Mesendoderm (in vitro differentiated cells): ENCODE results near the gene STXBP1.

Experiments
- DNase-seq: peaks from one replicate; pipeline ENCODE4 v3.0.0; 2013
- H2AK5ac ChIP-seq: 2 replicates; pipeline ENCODE4 v1.6.1; 2013; ENCODE audit warnings: low read length, inconsistent platforms
- H2BK120ac ChIP-seq: 2 replicates; pipeline ENCODE4 v1.6.1; 2013; ENCODE audit warnings: low read depth, mild to moderate bottlenecking, low read length, moderate library complexity, mixed read lengths
- H2BK15ac ChIP-seq: replicated peaks from 2 replicates; pipeline ENCODE4 v1.6.1; 2013; ENCODE audit warnings: low read depth, mild to moderate bottlenecking, moderate library complexity
- H2BK5ac ChIP-seq: 2 replicates; pipeline ENCODE4 v1.6.1; 2013; ENCODE audit warnings: low read length, inconsistent platforms
- H3K18ac ChIP-seq: 2 replicates; pipeline ENCODE4 v1.6.1; 2013; ENCODE audit warnings: mild to moderate bottlenecking, low read length, mixed read lengths
- H3K23ac ChIP-seq: one replicate; pipeline ENCODE4 v1.6.1; 2013; ENCODE audit warnings: low read length
- H3K27ac ChIP-seq: 2 replicates; pipeline ENCODE4 v1.5.1; 2013; ENCODE audit warnings: low read depth, mild to moderate bottlenecking, inconsistent platforms, low read length, moderate library complexity
- H3K27me3 ChIP-seq: 2 replicates; pipeline ENCODE4 v1.6.1; 2013; ENCODE audit warnings: low read length, control low read depth, mild to moderate bottlenecking, inconsistent platforms; ENCODE audit not compliant: insufficient read depth, poor library complexity
- H3K36me3 ChIP-seq: 2 replicates; pipeline ENCODE4 v1.6.1; 2013; ENCODE audit warnings: low read length, inconsistent platforms; ENCODE audit not compliant: control insufficient read depth, insufficient read depth
- H3K4ac ChIP-seq: one replicate; pipeline ENCODE4 v1.6.1; 2013; ENCODE audit warnings: low read depth, mild to moderate bottlenecking, low read length, moderate library complexity
- H3K4me1 ChIP-seq: 2 replicates; pipeline ENCODE4 v1.6.1; 2013; ENCODE audit warnings: low read depth, low read length, inconsistent platforms; ENCODE audit not compliant: control insufficient read depth
- H3K4me2 ChIP-seq: 2 replicates; pipeline ENCODE4 v1.6.1; 2013; ENCODE audit warnings: low read length
- H3K4me3 ChIP-seq: 2 replicates; pipeline ENCODE4 v1.5.1; 2013; ENCODE audit warnings: mild to moderate bottlenecking, low read length
- H3K56ac ChIP-seq: one replicate; pipeline ENCODE4 v1.6.1; 2013; ENCODE audit warnings: low read length
- H3K79me1 ChIP-seq: 2 replicates; pipeline ENCODE4 v1.6.1; 2013; ENCODE audit warnings: low read length, inconsistent platforms
- H3K79me2 ChIP-seq: 2 replicates; pipeline ENCODE4 v1.6.1; 2013; ENCODE audit warnings: mild to moderate bottlenecking, low read length; ENCODE audit not compliant: control insufficient read depth, insufficient read depth
- H3K9ac ChIP-seq: 2 replicates; pipeline ENCODE4 v1.6.1; 2013; ENCODE audit warnings: low read length, inconsistent platforms
- H4K5ac ChIP-seq: one replicate; pipeline ENCODE4 v1.6.1; 2013; ENCODE audit warnings: low read length
- H4K8ac ChIP-seq: one replicate; pipeline ENCODE4 v1.6.1; 2013; ENCODE audit warnings: low read depth, mild to moderate bottlenecking, control low read depth, low read length, moderate library complexity
- WGBS: extraction: QIAGEN DNeasy Blood & Tissue Kit; methylation state at CpG from one replicate; pipeline ENCODE4 v1.1.7; 2013; ENCODE audit warnings: low lambda C conversion rate, missing lambda C conversion rate; ENCODE audit not compliant: insufficient coverage; ENCODE audit errors: extremely low coverage; 5-methylcytosine and 5-hydroxymethylcytosine counted together

Gene STXBP1

DNA sequence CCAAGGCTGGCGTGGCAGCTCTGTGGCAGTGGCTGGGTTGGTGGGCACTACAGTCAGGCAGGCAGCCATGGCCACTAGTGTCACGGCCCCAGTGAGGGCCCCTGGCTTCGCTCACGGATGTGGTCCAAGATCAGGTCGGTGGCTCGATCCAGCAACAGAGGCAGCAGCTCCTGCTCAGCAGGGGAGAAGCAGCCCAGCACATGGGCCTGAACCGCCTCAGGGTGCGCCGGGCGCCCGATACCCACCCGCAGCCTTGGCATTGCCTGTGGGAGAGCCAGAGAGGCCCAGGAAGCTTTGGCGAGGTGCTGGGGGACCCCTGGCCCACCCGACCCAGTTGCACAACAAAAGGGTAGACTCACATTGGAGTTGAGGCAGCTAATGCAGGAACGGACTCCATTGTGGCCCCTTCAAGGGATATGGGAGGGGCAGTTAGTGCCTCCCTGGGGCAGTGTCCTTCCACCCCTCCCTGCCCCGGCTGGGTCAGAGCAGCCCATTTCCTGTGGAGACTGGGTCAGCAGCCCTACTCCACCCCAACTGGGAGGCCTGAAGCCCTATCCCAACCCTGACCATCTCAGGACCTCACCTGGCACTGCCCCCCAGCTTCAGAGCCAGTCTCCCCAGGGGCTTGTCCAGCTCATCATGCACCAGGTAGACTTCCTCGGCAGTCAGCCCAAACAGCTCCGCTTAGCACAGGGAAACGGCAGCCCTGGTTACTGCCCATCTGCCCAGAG is 102.1 kb downstream of the STXBP1 start:
- Histone ChIP-seq H3K56ac (no peak overlapping the region), H2BK15ac (no peak overlapping the region), H3K27ac (no peak overlapping the region), H2AK5ac (no peak overlapping the region), H3K18ac (no peak overlapping the region), H4K5ac (no peak overlapping the region), H3K4me2 (no peak overlapping the region), H3K79me1 (no peaks in the 10 kb centered on the region), H3K4ac (no peak overlapping the region), H3K79me2 (no peaks in the 10 kb centered on the region), H3K23ac (no peak overlapping the region), H3K4me3 (no peak overlapping the region), H4K8ac (no peak overlapping the region), H3K9ac (no peak overlapping the region), H3K27me3 (no peaks in the 10 kb centered on the region), H2BK120ac (no peak overlapping the region), H3K4me1 (no peaks in the 10 kb centered on the region), H3K36me3 (no peaks in the 10 kb centered on the region), H2BK5ac (no peak overlapping the region)
- no peak for DNase-seq
- WGBS = no CpG with 5 or more reads among the region's 19 CpGs

GRCh38 chr9:127714951-127715469 is 102.9 kb downstream of the STXBP1 start:
- Histone ChIP-seq H2BK5ac (no peak overlapping the region), H3K23ac (no peak overlapping the region), H3K4me1 (no peaks in the 10 kb centered on the region), H3K79me1 (no peaks in the 10 kb centered on the region), H3K18ac (no peak overlapping the region), H4K8ac (no peak overlapping the region), H2BK15ac (no peak overlapping the region), H3K36me3 (no peaks in the 10 kb centered on the region), H3K9ac (peak overlapping the region; percentile 78), H3K79me2 (no peaks in the 10 kb centered on the region), H2AK5ac (no peak overlapping the region), H2BK120ac (no peak overlapping the region), H3K56ac (peak overlapping the region; percentile 85), H3K27me3 (no peaks in the 10 kb centered on the region), H4K5ac (no peak overlapping the region), H3K4ac (no peak overlapping the region), H3K27ac (no peak overlapping the region), H3K4me3 (peak overlapping the region; percentile 79), H3K4me2 (peak overlapping the region; percentile 91)
- WGBS = no CpG with 5 or more reads among the region's 44 CpGs
- no peak for DNase-seq

DNA sequence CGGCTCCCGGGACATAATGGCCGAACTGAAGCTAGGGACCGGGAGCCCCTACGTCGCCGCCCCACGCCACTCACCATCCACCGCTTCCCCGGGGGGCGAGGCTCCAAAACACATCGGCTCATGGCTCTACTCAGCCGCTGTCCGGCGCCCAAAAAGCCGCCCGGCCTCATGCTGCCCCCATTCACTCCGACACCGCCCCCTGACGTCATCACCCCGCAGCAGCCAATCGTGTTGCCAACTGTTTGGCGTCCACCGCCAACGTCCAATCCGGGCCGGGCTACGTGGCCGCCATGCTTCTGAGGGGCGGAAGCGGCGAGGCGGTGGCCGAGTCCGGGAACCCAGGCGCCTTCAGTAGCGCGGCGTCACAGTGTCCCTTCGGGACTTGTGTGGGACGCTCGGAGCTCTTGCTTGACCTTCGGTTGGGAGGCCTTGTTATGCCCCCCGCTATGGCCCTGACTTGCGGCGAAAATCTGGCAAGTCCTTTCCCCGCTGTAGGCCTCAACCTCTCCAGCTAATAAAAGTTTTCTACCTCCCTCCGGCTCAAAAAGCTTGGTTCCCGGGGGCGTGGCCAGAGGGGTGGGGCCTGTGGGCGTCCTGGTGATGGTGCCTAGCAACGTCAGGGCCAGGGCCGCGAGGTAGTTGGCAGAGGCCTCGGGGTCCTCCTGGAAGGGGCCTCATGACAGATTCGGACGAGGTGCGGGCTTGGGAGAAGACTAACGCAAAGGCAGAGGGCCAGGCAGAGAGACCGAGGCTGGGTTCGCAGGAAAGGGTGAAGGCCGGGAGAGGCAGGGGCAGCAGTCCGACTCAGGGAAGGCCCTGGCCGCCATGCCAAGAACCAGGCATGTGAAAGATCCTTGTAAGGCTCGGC is 103.6 kb downstream of the STXBP1 start, which contains the start of the genes PTRH1 and TTC16:
Gene PTRH1, minus strand, starts transcription at position 194 of the 868 bp plus-strand sequence. Its CDS starts 24 bp downstream, at position 170.
Gene TTC16, plus strand, starts transcription at position 610 of the 868 bp plus-strand sequence. Its CDS starts 67 bp downstream, at position 677.
- no CpG with 5 or more reads among the region's 65 CpGs for WGBS
- no peak within 1 kb of the TSS for H3K27ac ChIP-seq
- H3K4me1 ChIP-seq = no peaks in the 10 kb centered on the region
- no peak within 1 kb of the TSS for H2AK5ac ChIP-seq
- no peak within 1 kb of the TSS for H2BK120ac ChIP-seq
- peak within 1 kb of the TSS; percentile 85 for H3K56ac ChIP-seq
- H3K79me2 ChIP-seq = no peaks in the 10 kb centered on the region
- no peak within 1 kb of the TSS for H2BK15ac ChIP-seq
- H2BK5ac ChIP-seq = no peak within 1 kb of the TSS
- no peak within 1 kb of the TSS for H3K18ac ChIP-seq
- no peaks in the 10 kb centered on the region for H3K36me3 ChIP-seq
- peak within 1 kb of the TSS; percentile 91 for H3K4me2 ChIP-seq
- H4K5ac ChIP-seq = no peak within 1 kb of the TSS
- H3K9ac ChIP-seq = peak within 1 kb of the TSS; percentile 78
- no peak within 1 kb of the TSS for H3K23ac ChIP-seq
- DNase-seq = peak; percentile 98
- no peak within 1 kb of the TSS for H4K8ac ChIP-seq
- no peaks in the 10 kb centered on the region for H3K79me1 ChIP-seq
- no peak within 1 kb of the TSS for H3K4ac ChIP-seq
- H3K4me3 ChIP-seq = peak within 1 kb of the TSS; percentile 79
- no peaks in the 10 kb centered on the region for H3K27me3 ChIP-seq

- H2BK120ac ChIP-seq = no peak overlapping the region
- no peak overlapping the region for H3K4ac ChIP-seq
- no peak overlapping the region for H3K56ac ChIP-seq
- DNase-seq = no peak
- H3K18ac ChIP-seq = no peak overlapping the region
- no peak overlapping the region for H2AK5ac ChIP-seq
- no peaks in the 10 kb centered on the region for H3K36me3 ChIP-seq
- no peak overlapping the region for H3K27ac ChIP-seq
- no peaks in the 10 kb centered on the region for H3K27me3 ChIP-seq
- no peak overlapping the region for H2BK15ac ChIP-seq
- no CpG with 5 or more reads among the region's 9 CpGs for WGBS
- no peaks in the 10 kb centered on the region for H3K79me1 ChIP-seq
- no peaks in the 10 kb centered on the region for H3K79me2 ChIP-seq
- H3K9ac ChIP-seq = no peak overlapping the region
- H3K23ac ChIP-seq = no peak overlapping the region
- no peak overlapping the region for H3K4me3 ChIP-seq
- no peak overlapping the region for H2BK5ac ChIP-seq
- no peak overlapping the region for H4K5ac ChIP-seq
- H3K4me1 ChIP-seq = no peaks in the 10 kb centered on the region
- no peak overlapping the region for H4K8ac ChIP-seq
- no peak overlapping the region for H3K4me2 ChIP-seq
Measured at GRCh38 chr9:127716412-127716811, 104.3 kb downstream of the STXBP1 start.

- H3K27me3 ChIP-seq = no peaks in the 10 kb centered on the region
- H2BK15ac ChIP-seq = no peak overlapping the region
- no peak overlapping the region for H3K9ac ChIP-seq
- DNase-seq = no peak
- no peak overlapping the region for H2AK5ac ChIP-seq
- no peak overlapping the region for H4K8ac ChIP-seq
- no peak overlapping the region for H4K5ac ChIP-seq
- H3K4me1 ChIP-seq = no peaks in the 10 kb centered on the region
- no peak overlapping the region for H3K18ac ChIP-seq
- H3K79me1 ChIP-seq = no peaks in the 10 kb centered on the region
- no peak overlapping the region for H3K4ac ChIP-seq
- H2BK5ac ChIP-seq = no peak overlapping the region
- H3K23ac ChIP-seq = no peak overlapping the region
- no peak overlapping the region for H3K4me2 ChIP-seq
- H3K79me2 ChIP-seq = no peaks in the 10 kb centered on the region
- no peak overlapping the region for H3K4me3 ChIP-seq
- H3K36me3 ChIP-seq = no peaks in the 10 kb centered on the region
- H3K27ac ChIP-seq = no peak overlapping the region
- no CpG with 5 or more reads among the region's 5 CpGs for WGBS
- no peak overlapping the region for H3K56ac ChIP-seq
- no peak overlapping the region for H2BK120ac ChIP-seq
Measured at GRCh38 chr9:127717766-127718165, 105.7 kb downstream of the STXBP1 start.
